VCaP (cell line): ENCODE measurements around the gene PRKCE.

Experiments
- H3K27ac ChIP-seq: fragments of 450-650 bp; 2 replicates; pipeline ENCODE4 v1.5.1; 2017
- TF ChIP-seq, protein P1 (sequence below): fragments of 450-650 bp; conservative IDR thresholded peaks from 2 replicates; pipeline ENCODE4 v1.5.1; 2017; ENCODE audit warnings: mild to moderate bottlenecking, moderate library complexity

PRKCE gene

DNA sequence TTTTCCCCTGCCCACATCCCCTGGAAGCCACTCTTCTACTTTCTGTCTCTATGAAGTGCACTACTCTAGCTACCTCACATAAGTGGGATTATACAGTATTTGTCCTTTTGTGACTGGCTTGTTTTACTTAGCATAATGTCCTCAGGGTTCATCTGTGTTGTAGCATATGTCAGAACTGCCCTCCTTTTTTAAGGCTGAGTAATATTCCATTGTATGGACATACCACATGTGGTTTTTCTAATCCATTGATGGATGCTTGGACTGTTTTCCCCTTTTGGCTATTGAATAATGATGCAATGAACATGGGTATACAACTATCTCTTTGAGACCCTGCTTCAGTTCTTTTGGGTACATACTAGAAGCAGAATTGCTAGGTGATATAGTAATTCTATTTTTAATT is 95.9 kb downstream of the PRKCE start:
- TF ChIP-seq, protein P1, sequence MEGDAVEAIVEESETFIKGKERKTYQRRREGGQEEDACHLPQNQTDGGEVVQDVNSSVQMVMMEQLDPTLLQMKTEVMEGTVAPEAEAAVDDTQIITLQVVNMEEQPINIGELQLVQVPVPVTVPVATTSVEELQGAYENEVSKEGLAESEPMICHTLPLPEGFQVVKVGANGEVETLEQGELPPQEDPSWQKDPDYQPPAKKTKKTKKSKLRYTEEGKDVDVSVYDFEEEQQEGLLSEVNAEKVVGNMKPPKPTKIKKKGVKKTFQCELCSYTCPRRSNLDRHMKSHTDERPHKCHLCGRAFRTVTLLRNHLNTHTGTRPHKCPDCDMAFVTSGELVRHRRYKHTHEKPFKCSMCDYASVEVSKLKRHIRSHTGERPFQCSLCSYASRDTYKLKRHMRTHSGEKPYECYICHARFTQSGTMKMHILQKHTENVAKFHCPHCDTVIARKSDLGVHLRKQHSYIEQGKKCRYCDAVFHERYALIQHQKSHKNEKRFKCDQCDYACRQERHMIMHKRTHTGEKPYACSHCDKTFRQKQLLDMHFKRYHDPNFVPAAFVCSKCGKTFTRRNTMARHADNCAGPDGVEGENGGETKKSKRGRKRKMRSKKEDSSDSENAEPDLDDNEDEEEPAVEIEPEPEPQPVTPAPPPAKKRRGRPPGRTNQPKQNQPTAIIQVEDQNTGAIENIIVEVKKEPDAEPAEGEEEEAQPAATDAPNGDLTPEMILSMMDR: no peak
- no peak overlapping the region for H3K27ac ChIP-seq

DNA sequence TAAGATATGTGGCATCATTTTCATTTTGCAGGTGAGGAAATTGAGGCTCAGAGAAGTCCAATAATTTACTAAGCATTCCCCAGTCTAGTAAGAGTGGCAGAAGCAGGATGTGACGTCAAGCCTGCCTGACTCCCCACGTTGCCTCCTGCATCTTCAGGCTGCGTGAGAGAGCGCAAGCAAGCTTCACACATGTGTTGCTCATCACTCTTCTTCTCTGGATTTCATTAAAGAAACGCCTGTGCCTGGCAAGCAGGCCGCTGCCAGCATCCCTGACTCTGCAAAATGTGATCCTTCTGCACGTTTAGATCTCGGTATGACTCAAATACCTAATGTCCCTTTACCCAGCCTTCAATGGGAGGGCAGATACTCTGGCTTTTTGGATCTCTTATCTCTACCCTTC is 96.8 kb downstream of the PRKCE start:
- TF ChIP-seq, protein P1: no peak
- no peak overlapping the region for H3K27ac ChIP-seq

DNA sequence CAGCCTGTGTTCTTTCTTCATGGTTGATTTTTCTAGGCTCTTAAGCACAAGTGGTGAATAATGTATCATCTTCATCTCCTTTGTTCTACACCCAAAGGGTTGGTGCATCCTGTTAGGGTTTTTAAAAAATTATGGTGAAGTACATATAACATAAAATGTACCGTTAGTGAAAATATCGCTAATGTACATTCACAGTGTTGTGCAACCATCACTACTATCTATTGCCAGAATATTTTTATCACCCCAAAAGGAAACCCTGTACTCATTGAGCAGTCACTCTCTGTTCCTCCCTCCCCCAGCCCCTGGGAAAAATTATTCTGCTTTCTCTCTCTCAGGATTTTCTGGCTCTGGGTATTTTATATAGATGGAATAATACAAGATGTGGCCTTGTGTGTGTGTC is 98.5 kb downstream of the PRKCE start:
- TF ChIP-seq, protein P1: no peak
- no peak overlapping the region for H3K27ac ChIP-seq

DNA sequence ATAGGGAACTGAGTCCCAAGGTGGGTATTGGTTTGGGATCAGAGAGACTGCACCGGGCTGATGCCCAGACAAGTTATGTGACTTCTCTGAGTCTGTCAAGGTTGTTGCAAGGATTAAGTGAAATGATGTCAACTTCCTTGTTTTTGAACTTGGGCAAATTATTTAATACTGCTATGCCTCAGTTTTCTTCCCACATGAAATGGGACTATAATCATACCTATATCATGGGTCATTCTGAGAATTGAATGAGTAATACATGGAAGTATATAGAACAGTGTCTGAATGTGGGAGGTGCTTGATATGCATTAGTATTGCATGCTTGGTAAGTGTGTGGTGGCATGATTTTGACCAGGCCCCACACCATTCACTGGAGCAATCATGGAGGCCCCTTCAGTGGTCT is 99.0 kb downstream of the PRKCE start:
- no peak overlapping the region for H3K27ac ChIP-seq
- TF ChIP-seq, protein P1: no peak

DNA sequence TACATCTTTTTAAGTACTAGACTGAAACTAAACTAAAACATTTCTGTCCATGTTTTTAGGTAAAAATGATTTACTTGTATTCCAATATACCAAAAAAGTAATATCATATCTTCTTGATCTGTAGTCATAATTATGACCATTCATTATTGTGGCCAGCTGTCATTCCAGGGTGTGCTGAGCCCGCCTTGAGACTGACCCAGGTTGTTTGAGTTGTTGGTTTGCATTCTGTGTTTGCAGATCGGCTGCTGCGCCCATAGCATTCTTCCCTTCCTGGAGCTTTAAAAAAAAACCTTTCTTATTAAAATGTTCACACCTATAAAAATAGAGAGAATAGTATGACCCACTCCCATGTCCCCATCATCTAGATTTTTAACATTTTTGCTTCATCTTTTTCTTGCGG is 101.9 kb downstream of the PRKCE start:
- peak overlapping the region; percentile 27; the same call in 1 of the 2 replicates for H3K27ac ChIP-seq
- TF ChIP-seq, protein P1: no peak

DNA sequence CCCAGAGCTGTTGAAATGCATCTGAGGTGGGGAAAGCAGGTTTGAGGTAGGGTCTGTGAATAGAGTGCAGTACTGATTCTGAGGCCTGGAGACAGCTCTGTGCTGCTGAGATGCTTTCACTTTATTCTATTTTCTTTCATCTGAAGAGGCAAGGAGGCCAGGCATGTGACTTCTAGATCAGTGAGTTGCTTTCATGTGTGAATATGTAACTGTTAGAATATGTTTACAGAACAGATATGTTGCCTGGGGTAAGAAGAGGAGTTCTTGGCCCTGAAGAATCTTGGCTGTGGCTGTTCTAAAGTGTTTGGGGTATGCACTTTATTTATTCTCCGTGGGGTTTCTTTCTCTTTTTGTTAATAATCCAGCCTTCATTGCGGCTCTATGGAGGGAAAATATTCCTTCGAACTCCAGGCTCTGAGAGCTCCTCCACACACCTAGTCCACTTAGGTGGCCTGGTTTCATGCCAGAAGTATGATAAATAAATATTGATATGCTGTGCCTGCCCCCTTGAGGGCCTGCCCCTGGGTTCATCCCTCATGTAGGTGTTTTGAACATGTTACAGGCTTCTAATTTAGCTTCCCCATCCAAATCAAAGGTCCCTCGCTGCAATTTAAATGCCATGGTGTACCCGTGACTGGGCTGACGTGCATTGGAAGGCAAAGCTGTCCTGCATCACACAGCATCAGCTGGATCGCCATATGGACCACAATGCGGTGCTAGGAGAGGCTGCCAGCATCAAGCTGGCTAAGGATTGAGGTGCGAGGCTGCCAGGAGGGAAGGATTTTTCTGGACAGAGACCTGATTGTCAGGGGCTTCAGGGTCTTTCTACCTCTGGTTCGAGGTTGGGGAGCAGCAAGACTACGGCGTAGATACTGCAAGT is 102.9 kb downstream of the PRKCE start:
- TF ChIP-seq, protein P1: no peak
- H3K27ac ChIP-seq: peak overlapping the region; percentile 27; the same call in 1 of the 2 replicates

DNA sequence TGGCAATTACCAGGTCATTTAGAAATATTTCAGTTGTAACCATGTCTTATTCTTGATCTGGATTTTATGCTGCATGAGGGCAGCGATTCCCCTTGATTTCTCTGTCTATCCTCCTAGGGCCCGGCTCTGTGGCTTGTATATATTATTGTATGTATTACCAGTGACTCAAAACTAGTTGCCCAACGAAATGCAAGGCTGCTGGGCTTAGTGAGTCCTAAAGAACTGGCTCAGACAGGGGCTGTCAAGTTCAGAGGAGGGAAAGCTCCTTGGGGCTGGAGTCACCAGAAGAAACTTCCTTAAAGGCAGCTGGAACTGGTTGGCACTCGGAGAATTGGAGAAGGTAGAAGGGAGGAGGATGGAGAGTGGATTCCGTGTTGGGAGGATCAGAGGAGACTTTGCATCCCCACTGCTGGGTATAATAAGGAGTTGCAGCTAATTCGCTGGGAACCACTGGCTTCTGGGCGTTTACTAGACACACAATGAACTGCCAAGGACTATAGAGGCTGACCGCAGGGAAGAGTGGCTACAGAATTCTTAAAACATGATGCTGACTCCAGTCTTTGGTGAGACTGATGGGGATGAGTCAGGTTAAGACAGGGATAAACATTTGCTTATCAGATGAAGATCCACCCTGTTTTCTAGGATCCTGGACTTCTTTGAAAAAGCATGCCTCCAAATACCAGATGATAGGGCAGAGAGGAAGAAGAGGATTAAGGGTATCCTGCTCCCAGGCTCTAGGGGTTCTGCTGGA is 104.3 kb downstream of the PRKCE start:
- no peak overlapping the region for H3K27ac ChIP-seq
- TF ChIP-seq, protein P1: no peak
